Gastroesophageal sphincter (tissue), 4 donors: Measurements from ENCODE around the gene LRR1. TPM values are rescaled to one million over a fixed set of nuclear protein-coding genes. Genes with fewer than 3 reads are reported as not detected.
A peak's percentile ranks its signal among the peaks of the same experiment; 100 is the strongest.
"Not testable (repeated sequence)": the region's sequence is repeated elsewhere in the genome, so short reads cannot be mapped to it uniquely, and the experiment has no call there.

Source experiments
- ATAC-seq: fragments of 150-250 bp; one replicate; pipeline ENCODE4 v1.9.1; 2016; ENCODE audit warnings: mild to moderate bottlenecking, moderate library complexity
- H3K27ac ChIP-seq, 4 donors: fragments of 200-600 bp; sonication (generic) in 3 of 4; 1 replicate in 3 of 4; 2 replicates in 1 of 4; pipeline ENCODE4 v1.5.1; 2016 to 2019
- H3K27me3 ChIP-seq: fragments of 200-600 bp; sonication (generic); one replicate; pipeline ENCODE4 v1.5.1; 2019
- H3K36me3 ChIP-seq, 2 donors: fragments of 200-600 bp; sonication (generic); one replicate each; pipeline ENCODE4 v1.5.1; 2019; ENCODE audit warnings: control low read depth in 1 of 2
- H3K4me1 ChIP-seq, 3 donors: fragments of 200-600 bp; sonication (generic); 1 replicate in 2 of 3; 2 replicates in 1 of 3; pipeline ENCODE4 v1.5.1; 2016 to 2019; ENCODE audit warnings: control low read depth in 2 of 3
- H3K4me3 ChIP-seq, 2 donors: fragments of 200-600 bp; sonication (generic); one replicate each; pipeline ENCODE4 v1.5.1; 2019; ENCODE audit warnings: mild to moderate bottlenecking in 1 of 2, moderate library complexity in 1 of 2
- H3K9me3 ChIP-seq, 3 donors: fragments of 200-600 bp; sonication (generic); one replicate each; pipeline ENCODE4 v1.5.1; 2017 to 2019; ENCODE audit warnings: control low read depth in 2 of 3
- EP300 ChIP-seq: sonication (generic); formaldehyde crosslinking; IDR thresholded peaks from one replicate; pipeline ENCODE4 v1.6.1; 2017; ENCODE audit warnings: antibody characterized with exemption, mild to moderate bottlenecking
- POLR2A ChIP-seq, 2 donors: fragments of 450-650 bp; IDR thresholded peaks; one replicate each; pipeline ENCODE4 v1.6.1; 2017; ENCODE audit warnings: antibody characterized with exemption in 2 of 2, mild to moderate bottlenecking in 2 of 2, moderate library complexity in 1 of 2
- POLR2AphosphoS5 ChIP-seq: sonication (generic); formaldehyde crosslinking; IDR thresholded peaks from one replicate; pipeline ENCODE4 v1.6.1; 2017; ENCODE audit warnings: antibody characterized with exemption
- WGBS, 2 donors: methylation state at CpG; one replicate each; pipeline ENCODE4 v1.1.5; 2018; ENCODE audit warnings: low coverage in 1 of 2; 5-methylcytosine and 5-hydroxymethylcytosine counted together
- total RNA-seq, 4 donors: library from RNA; depleted of rRNA; stranded (reverse); fragments of >200 nt; gene quantifications; one replicate each; pipeline ENCODE4 v1.1.0, GENCODE V29; 2016
- TF ChIP-seq, protein P1 (sequence below), 4 experiments: fragments of 200-600 bp in 2 of 4; fragments of 450-650 bp in 2 of 4; sonication (generic) in 1 of 4; IDR thresholded peaks; one replicate each; pipeline ENCODE4 v1.5.1; 2017 to 2019; ENCODE audit warnings: antibody characterized with exemption in 4 of 4, mild to moderate bottlenecking in 2 of 4, moderate library complexity in 2 of 4

The LRR1 gene
- total RNA-seq, 4 donors from 2014 or later, result 4.0 to 13.9 (median 9.9) TPM

- peaks cover 0 to 8% of the 10 kb centered on the region in 2 donors for H3K36me3 ChIP-seq
- 94 to 100% methylated on average over 3 to 7 of the region's 7 CpGs for WGBS, 2 donors
- no peak for ATAC-seq
- peaks cover 0 to 29% (median 0%) of the 10 kb centered on the region in 3 donors for H3K4me1 ChIP-seq
- no peak overlapping the region for H3K4me3 ChIP-seq
- H3K9me3 ChIP-seq, result no peaks in the 10 kb centered on the region
- no peaks in the 10 kb centered on the region for H3K27me3 ChIP-seq
- TF ChIP-seq, protein P1, sequence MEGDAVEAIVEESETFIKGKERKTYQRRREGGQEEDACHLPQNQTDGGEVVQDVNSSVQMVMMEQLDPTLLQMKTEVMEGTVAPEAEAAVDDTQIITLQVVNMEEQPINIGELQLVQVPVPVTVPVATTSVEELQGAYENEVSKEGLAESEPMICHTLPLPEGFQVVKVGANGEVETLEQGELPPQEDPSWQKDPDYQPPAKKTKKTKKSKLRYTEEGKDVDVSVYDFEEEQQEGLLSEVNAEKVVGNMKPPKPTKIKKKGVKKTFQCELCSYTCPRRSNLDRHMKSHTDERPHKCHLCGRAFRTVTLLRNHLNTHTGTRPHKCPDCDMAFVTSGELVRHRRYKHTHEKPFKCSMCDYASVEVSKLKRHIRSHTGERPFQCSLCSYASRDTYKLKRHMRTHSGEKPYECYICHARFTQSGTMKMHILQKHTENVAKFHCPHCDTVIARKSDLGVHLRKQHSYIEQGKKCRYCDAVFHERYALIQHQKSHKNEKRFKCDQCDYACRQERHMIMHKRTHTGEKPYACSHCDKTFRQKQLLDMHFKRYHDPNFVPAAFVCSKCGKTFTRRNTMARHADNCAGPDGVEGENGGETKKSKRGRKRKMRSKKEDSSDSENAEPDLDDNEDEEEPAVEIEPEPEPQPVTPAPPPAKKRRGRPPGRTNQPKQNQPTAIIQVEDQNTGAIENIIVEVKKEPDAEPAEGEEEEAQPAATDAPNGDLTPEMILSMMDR (IDR thresholded peaks at IDR 0.05), result no peak
- TF ChIP-seq POLR2AphosphoS5 (no peak), EP300 (no peak), POLR2A (IDR thresholded peaks at IDR 0.05) (no peak)
- peak overlapping the region in 1 of 4 donors; percentile 3 for H3K27ac ChIP-seq
Observed at GRCh38 chr14:49640540-49641417, 42.0 kb downstream of the LRR1 start.

DNA sequence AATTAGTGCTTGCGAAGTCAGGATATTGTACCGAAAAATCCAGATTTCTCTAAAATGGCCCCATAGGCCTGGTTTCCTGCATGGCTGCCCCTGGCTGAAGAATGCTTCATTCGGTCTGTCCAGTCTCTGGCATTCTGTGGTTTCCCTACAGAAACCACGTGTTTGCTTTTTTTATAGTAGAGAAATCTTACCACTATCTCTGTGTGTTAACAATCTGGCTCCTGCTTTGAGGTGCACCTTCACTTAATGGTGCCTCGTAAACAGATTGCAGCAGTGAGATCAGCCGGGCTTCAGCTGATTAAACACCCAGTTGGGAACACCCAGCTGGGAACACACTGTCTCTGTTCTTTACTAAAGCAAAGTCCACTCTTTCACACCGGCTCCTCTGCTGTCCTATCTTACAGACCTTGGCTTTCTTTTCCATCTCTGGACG lies 43.0 kb downstream of the LRR1 start:
- 65 to 80% methylated on average over 6 to 8 of the region's 8 CpGs for WGBS, 2 donors
- H3K27ac ChIP-seq, result peak overlapping the region in 1 of 4 donors; percentile 3
- no peak for ATAC-seq

GRCh38 chr14:49642163-49642562 lies 43.4 kb downstream of the LRR1 start:
- ATAC-seq, result no peak
- Histone ChIP-seq H3K27me3 (no peaks in the 10 kb centered on the region), H3K4me3 (no peak overlapping the region), H3K36me3 (peaks cover 0 to 2% of the 10 kb centered on the region in 2 donors), H3K4me1 (peaks cover 0 to 18% (median 0%) of the 10 kb centered on the region in 3 donors), H3K27ac (peak overlapping the region in 1 of 4 donors; percentile 3), H3K9me3 (no peaks in the 10 kb centered on the region)
- no peak for TF ChIP-seq POLR2A (IDR thresholded peaks at IDR 0.05)
- TF ChIP-seq EP300, result no peak
- TF ChIP-seq, protein P1 (IDR thresholded peaks at IDR 0.05), result no peak
- TF ChIP-seq POLR2AphosphoS5, result no peak

More for the DNA sequence above, 43.0 kb downstream of the LRR1 start:
- H3K36me3 ChIP-seq, result peaks cover 0 to 6% of the 10 kb centered on the region in 2 donors
- no peaks in the 10 kb centered on the region for H3K9me3 ChIP-seq
- no peak for TF ChIP-seq EP300
- TF ChIP-seq, protein P1 (IDR thresholded peaks at IDR 0.05), result no peak
- TF ChIP-seq POLR2AphosphoS5, result no peak
- no peak for TF ChIP-seq POLR2A (IDR thresholded peaks at IDR 0.05)
- peaks cover 0 to 20% (median 0%) of the 10 kb centered on the region in 3 donors for H3K4me1 ChIP-seq
- no peaks in the 10 kb centered on the region for H3K27me3 ChIP-seq
- H3K4me3 ChIP-seq, result no peak overlapping the region

- H3K4me1 ChIP-seq, result no peaks in the 10 kb centered on the region
- WGBS, 2 donors, result 96% methylated on average over 4 to 6 of the region's 6 CpGs
- no peaks in the 10 kb centered on the region for H3K27me3 ChIP-seq
- TF ChIP-seq EP300 (no peak), POLR2A (IDR thresholded peaks at IDR 0.05) (no peak), POLR2AphosphoS5 (no peak)
- TF ChIP-seq, protein P1 (IDR thresholded peaks at IDR 0.05), result no peak
- no peak overlapping the region for H3K4me3 ChIP-seq
- H3K27ac ChIP-seq, result no peak overlapping the region
- no peaks in the 10 kb centered on the region for H3K36me3 ChIP-seq
- no peak for ATAC-seq
- H3K9me3 ChIP-seq, result no peaks in the 10 kb centered on the region
Observed at GRCh38 chr14:49653508-49653907, 54.8 kb downstream of the LRR1 start.

DNA sequence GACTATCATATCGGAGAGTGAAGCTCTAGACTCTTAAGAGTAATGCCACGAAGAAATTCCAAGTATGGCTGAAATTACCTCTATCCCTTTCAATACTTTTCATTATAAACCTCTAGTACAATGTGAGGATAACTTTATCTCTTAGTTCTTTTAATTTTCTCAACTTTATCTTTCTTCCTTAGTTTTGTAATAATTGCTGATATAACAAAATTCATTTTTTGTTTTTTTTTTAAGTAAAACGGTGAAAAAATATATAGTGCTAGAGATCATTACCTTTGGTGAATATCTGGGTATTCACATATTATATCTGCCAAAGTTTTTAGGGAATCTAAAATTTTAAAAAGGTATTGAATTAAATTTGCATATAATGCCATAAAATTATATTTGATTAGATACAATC lies 55.8 kb downstream of the LRR1 start:
- no peaks in the 10 kb centered on the region for H3K4me1 ChIP-seq
- 92 to 94% methylated on average over 3 of the region's 3 CpGs for WGBS, 2 donors
- H3K27me3 ChIP-seq, result no peaks in the 10 kb centered on the region
- no peak overlapping the region for H3K27ac ChIP-seq
- no peak for TF ChIP-seq POLR2A (IDR thresholded peaks at IDR 0.05)
- no peak for TF ChIP-seq POLR2AphosphoS5
- no peak for TF ChIP-seq EP300
- TF ChIP-seq, protein P1 (IDR thresholded peaks at IDR 0.05), result no peak
- no peaks in the 10 kb centered on the region for H3K36me3 ChIP-seq
- no peak for ATAC-seq
- no peaks in the 10 kb centered on the region for H3K9me3 ChIP-seq
- H3K4me3 ChIP-seq, result no peak overlapping the region

GRCh38 chr14:49657500-49657899 lies 58.8 kb downstream of the LRR1 start:
- not testable (repeated sequence) for H3K27me3 ChIP-seq, H3K27ac ChIP-seq, H3K9me3 ChIP-seq, H3K4me1 ChIP-seq, ATAC-seq, H3K36me3 ChIP-seq, H3K4me3 ChIP-seq
- WGBS, 2 donors, result 93 to 98% methylated on average over 5 to 6 of the region's 6 CpGs
